ENCODE results near the gene SMIM29. TPM values are rescaled to one million over a fixed set of nuclear protein-coding genes. Genes with fewer than 3 reads are reported as not detected.

SMIM29 gene
- total RNA-seq, 1 donor from 2014 or later, result 16.3 TPM

- no peak for DNase-seq (ENCODE audit: low spot score)
These were observed 20.9 kb downstream of the SMIM29 start for GRCh38 chr6:34227761-34228421.

GRCh38 chr6:34226731-34227586 is 21.8 kb downstream of the SMIM29 start:
- no peak for DNase-seq (ENCODE audit: low spot score)

GRCh38 chr6:34226066-34226465 is 22.7 kb downstream of the SMIM29 start:
- DNase-seq (ENCODE audit: low spot score), result no peak

GRCh38 chr6:34225551-34225950 is 23.3 kb downstream of the SMIM29 start:
- no peak for DNase-seq (ENCODE audit: low spot score)

- peak; percentile 96 for DNase-seq (ENCODE audit: low spot score)
These were observed 24.6 kb downstream of the SMIM29 start for GRCh38 chr6:34223956-34224940.

- DNase-seq (ENCODE audit: low spot score), result no peak
These were observed 25.3 kb downstream of the SMIM29 start for GRCh38 chr6:34223381-34223955.

- no peak for DNase-seq (ENCODE audit: low spot score)
These were observed 30.1 kb downstream of the SMIM29 start for GRCh38 chr6:34218691-34219090.

- no peak for DNase-seq (ENCODE audit: low spot score)
These were observed 35.0 kb downstream of the SMIM29 start for GRCh38 chr6:34213772-34214171.

GRCh38 chr6:34207695-34208443 is 40.9 kb downstream of the SMIM29 start:
- no peak for DNase-seq (ENCODE audit: low spot score)

GRCh38 chr6:34206726-34207125 is 42.1 kb downstream of the SMIM29 start:
- no peak for DNase-seq (ENCODE audit: low spot score)

GRCh38 chr6:34205916-34206315 is 42.9 kb downstream of the SMIM29 start:
- no peak for DNase-seq (ENCODE audit: low spot score)

- no peak for DNase-seq (ENCODE audit: low spot score)
These were observed 43.3 kb downstream of the SMIM29 start for GRCh38 chr6:34205466-34205865.

- no peak for DNase-seq (ENCODE audit: low spot score)
These were observed 44.1 kb downstream of the SMIM29 start for GRCh38 chr6:34204693-34205092.

- DNase-seq (ENCODE audit: low spot score), result no peak
These were observed 46.2 kb downstream of the SMIM29 start for GRCh38 chr6:34202329-34203201.

GRCh38 chr6:34201455-34202107 is 47.2 kb downstream of the SMIM29 start:
- no peak for DNase-seq (ENCODE audit: low spot score)

GRCh38 chr6:34200340-34200971 is 48.4 kb downstream of the SMIM29 start:
- DNase-seq (ENCODE audit: low spot score), result no peak

- no peak for DNase-seq (ENCODE audit: low spot score)
These were observed 52.0 kb downstream of the SMIM29 start for GRCh38 chr6:34196833-34197195.
